ENCODE results near the gene RSPH6A.
A peak's percentile ranks its signal among the peaks of the same experiment; 100 is the strongest.

Gene RSPH6A

GRCh38 chr19:45863840-45864628, 48.9 kb upstream of the RSPH6A start, which contains the start of gene FOXA3:
FOXA3 (plus strand) TSS chr19:45864326; CDS start chr19:45864457, 131 bp downstream.
- peak; percentile 65 for ATAC-seq
- TF ChIP-seq GLIS3 (CRISPR knock-in tag; IDR thresholded peaks at IDR 0.05): no peak
- no peak for TF ChIP-seq CSDC2 (CRISPR knock-in tag; IDR thresholded peaks at IDR 0.05)
- TF ChIP-seq ZNF70 (CRISPR knock-in tag; IDR thresholded peaks at IDR 0.05): no peak
- TF ChIP-seq ZNF8 (CRISPR knock-in tag; IDR thresholded peaks at IDR 0.05): no peak
- TF ChIP-seq PATZ1 (CRISPR knock-in tag; IDR thresholded peaks at IDR 0.05; ENCODE audit: borderline replicate concordance): no peak
- TF ChIP-seq, protein P1, sequence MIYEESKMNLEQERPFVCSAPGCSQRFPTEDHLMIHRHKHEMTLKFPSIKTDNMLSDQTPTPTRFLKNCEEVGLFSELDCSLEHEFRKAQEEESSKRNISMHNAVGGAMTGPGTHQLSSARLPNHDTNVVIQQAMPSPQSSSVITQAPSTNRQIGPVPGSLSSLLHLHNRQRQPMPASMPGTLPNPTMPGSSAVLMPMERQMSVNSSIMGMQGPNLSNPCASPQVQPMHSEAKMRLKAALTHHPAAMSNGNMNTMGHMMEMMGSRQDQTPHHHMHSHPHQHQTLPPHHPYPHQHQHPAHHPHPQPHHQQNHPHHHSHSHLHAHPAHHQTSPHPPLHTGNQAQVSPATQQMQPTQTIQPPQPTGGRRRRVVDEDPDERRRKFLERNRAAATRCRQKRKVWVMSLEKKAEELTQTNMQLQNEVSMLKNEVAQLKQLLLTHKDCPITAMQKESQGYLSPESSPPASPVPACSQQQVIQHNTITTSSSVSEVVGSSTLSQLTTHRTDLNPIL (CRISPR knock-in tag; IDR thresholded peaks at IDR 0.05; ENCODE audit: low read depth): no peak
- no peak for TF ChIP-seq PPARA (CRISPR knock-in tag; IDR thresholded peaks at IDR 0.05; ENCODE audit: borderline replicate concordance)
- TF ChIP-seq ZFP3 (CRISPR knock-in tag; IDR thresholded peaks at IDR 0.05): no peak
- TF ChIP-seq, protein P2, sequence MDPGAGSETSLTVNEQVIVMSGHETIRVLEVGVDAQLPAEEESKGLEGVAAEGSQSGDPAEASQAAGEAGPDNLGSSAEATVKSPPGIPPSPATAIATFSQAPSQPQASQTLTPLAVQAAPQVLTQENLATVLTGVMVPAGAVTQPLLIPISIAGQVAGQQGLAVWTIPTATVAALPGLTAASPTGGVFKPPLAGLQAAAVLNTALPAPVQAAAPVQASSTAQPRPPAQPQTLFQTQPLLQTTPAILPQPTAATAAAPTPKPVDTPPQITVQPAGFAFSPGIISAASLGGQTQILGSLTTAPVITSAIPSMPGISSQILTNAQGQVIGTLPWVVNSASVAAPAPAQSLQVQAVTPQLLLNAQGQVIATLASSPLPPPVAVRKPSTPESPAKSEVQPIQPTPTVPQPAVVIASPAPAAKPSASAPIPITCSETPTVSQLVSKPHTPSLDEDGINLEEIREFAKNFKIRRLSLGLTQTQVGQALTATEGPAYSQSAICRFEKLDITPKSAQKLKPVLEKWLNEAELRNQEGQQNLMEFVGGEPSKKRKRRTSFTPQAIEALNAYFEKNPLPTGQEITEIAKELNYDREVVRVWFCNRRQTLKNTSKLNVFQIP (CRISPR knock-in tag; IDR thresholded peaks at IDR 0.05; ENCODE audit: borderline replicate concordance, low read depth): no peak
- no peak for TF ChIP-seq ISL1 (CRISPR knock-in tag; IDR thresholded peaks at IDR 0.05)
- TF ChIP-seq RARB (CRISPR knock-in tag; IDR thresholded peaks at IDR 0.05): no peak

- TF ChIP-seq SNAI2 (CRISPR knock-in tag; IDR thresholded peaks at IDR 0.05) (no peak), ZNF565 (CRISPR knock-in tag; conservative IDR thresholded peaks at IDR 0.05; ENCODE audit: low read depth) (no peak), ZFP30 (CRISPR knock-in tag; IDR thresholded peaks at IDR 0.05) (no peak; the same call in 1 of the 2 replicates)
- TF ChIP-seq, protein P1 (CRISPR knock-in tag; IDR thresholded peaks at IDR 0.05; ENCODE audit: low read depth): no peak
- ATAC-seq: no peak
Measured at GRCh38 chr19:45863335-45863839, 48.3 kb upstream of the RSPH6A start.

DNA sequence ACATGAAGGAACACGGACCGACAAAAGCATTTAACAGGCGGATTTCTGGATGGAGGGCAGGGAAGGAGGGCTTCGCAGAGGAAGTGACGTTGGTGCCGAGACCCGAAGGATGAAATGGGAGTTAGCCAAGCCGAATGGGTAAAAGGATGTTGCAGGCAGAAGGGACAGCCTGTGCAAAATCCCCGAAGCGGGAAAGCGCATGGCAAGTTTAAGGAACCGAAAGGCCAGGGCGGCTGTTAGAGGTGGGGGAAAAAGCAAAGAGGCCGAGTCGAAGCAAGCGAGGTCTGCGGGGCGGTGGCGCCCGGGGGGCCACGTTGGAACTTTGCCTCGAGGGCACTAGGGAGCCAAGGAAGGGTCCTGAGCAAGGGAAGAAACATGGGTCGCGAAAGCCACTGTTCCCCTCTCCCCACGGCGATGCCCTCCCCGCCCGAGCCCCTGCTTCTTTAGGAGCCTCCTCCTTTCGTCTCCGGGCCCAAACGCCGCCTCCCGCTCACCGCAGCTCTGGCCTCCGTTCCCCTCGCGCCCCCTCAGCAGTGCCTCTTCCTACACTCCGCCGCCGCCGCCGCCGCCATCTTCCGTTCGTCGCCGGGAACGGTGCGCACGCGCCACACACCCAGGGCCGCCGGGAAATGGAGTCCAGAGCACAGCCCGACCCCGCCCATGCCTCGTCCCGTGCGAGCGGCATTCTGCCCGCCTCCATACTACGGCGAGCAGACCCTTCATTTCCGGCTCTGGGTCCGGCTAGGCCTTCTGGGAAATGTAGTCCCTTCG, 47.6 kb upstream of the RSPH6A start, which contains the start of gene SYMPK:
TSS of gene SYMPK (minus strand) at position 584 of the 771 bp plus-strand sequence. CDS start 8,652 bp downstream, outside the sequence.
- ATAC-seq: peak; percentile 96

More for the DNA sequence above, 47.6 kb upstream of the RSPH6A start, which contains the start of gene SYMPK:
- TF ChIP-seq ESRRG (CRISPR knock-in tag; IDR thresholded peaks at IDR 0.05): no peak
- no peak for TF ChIP-seq RARB (CRISPR knock-in tag; IDR thresholded peaks at IDR 0.05)
- 0 out of 2 replicates have a peak, but pooled peaks have one; percentile 51 for TF ChIP-seq ZFP3 (CRISPR knock-in tag; IDR thresholded peaks at IDR 0.05)
- TF ChIP-seq ZNF8 (CRISPR knock-in tag; IDR thresholded peaks at IDR 0.05): no peak
- no peak for TF ChIP-seq CSRNP3 (CRISPR knock-in tag; IDR thresholded peaks at IDR 0.05)
- no peak for TF ChIP-seq PATZ1 (CRISPR knock-in tag; IDR thresholded peaks at IDR 0.05; ENCODE audit: borderline replicate concordance)
- TF ChIP-seq ZNF565 (CRISPR knock-in tag; conservative IDR thresholded peaks at IDR 0.05; ENCODE audit: low read depth): no peak
- TF ChIP-seq TSHZ2 (CRISPR knock-in tag; IDR thresholded peaks at IDR 0.05): no peak
- no peak for TF ChIP-seq TOX (CRISPR knock-in tag; IDR thresholded peaks at IDR 0.05; ENCODE audit: borderline replicate concordance)
- TF ChIP-seq GLIS3 (CRISPR knock-in tag; IDR thresholded peaks at IDR 0.05): 0 out of 2 replicates have a peak, but pooled peaks have one; percentile 9
- TF ChIP-seq TCF4 (CRISPR knock-in tag; IDR thresholded peaks at IDR 0.05; ENCODE audit: borderline replicate concordance): no peak
- TF ChIP-seq ISL1 (CRISPR knock-in tag; IDR thresholded peaks at IDR 0.05): no peak
- TF ChIP-seq OSR1 (CRISPR knock-in tag; IDR thresholded peaks at IDR 0.05): no peak
- no peak for TF ChIP-seq BACH2 (CRISPR knock-in tag; IDR thresholded peaks at IDR 0.05; ENCODE audit: borderline replicate concordance)
